Spleen (tissue), 11 donors: ENCODE measurements around the gene ADAMTS17. TPM values are rescaled to one million over a fixed set of nuclear protein-coding genes. Genes with fewer than 3 reads are reported as not detected.

ENCODE experiments used
- DNase-seq: peaks from one replicate; pipeline ENCODE4 v3.0.0-alpha.2; 2020
- H3K27ac ChIP-seq, 8 donors: fragments of 200-600 bp; sonication (generic) in 7 of 8; 1 replicate in 4 of 8; 2 replicates in 4 of 8; pipeline versions ENCODE4 v1.5.0 to v1.8.0; 2016 to 2021; ENCODE audit warnings: inconsistent platforms in 4 of 8, mild to moderate bottlenecking in 4 of 8, moderate library complexity in 1 of 8
- H3K27me3 ChIP-seq, 7 donors: fragments of 200-600 bp; sonication (generic) in 6 of 7; replicated peaks in 1 of 7; 1 replicate in 4 of 7; 2 replicates in 3 of 7; pipeline versions ENCODE4 v1.5.0 to v1.8.0; 2016 to 2021; ENCODE audit warnings: inconsistent platforms in 3 of 7, mild to moderate bottlenecking in 1 of 7
- H3K36me3 ChIP-seq, 6 donors: fragments of 200-600 bp; sonication (generic) in 5 of 6; 1 replicate in 4 of 6; 2 replicates in 2 of 6; pipeline versions ENCODE4 v1.5.0 to v1.8.0; 2016 to 2021; ENCODE audit warnings: inconsistent platforms in 2 of 6
- H3K4me1 ChIP-seq, 6 donors: fragments of 200-600 bp; sonication (generic) in 5 of 6; 1 replicate in 3 of 6; 2 replicates in 3 of 6; pipeline versions ENCODE4 v1.5.0 to v1.8.0; 2016 to 2021; ENCODE audit warnings: inconsistent platforms in 3 of 6
- H3K4me3 ChIP-seq, 8 donors: fragments of 200-600 bp; sonication (generic) in 7 of 8; 1 replicate in 4 of 8; 2 replicates in 4 of 8; pipeline versions ENCODE4 v1.5.0 to v1.8.0; 2016 to 2021; ENCODE audit warnings: inconsistent platforms in 4 of 8, mild to moderate bottlenecking in 4 of 8, moderate library complexity in 2 of 8
- H3K9me3 ChIP-seq, 8 donors: fragments of 200-600 bp; sonication (generic) in 7 of 8; 1 replicate in 4 of 8; 2 replicates in 4 of 8; pipeline versions ENCODE4 v1.5.0 to v1.8.0; 2016 to 2021; ENCODE audit warnings: inconsistent platforms in 4 of 8
- CTCF ChIP-seq, 11 experiments: fragments of 200-600 bp in 7 of 11; fragments of 450-650 bp in 4 of 11; sonication (generic) in 4 of 11; IDR thresholded peaks in 8 of 11; conservative IDR thresholded peaks in 3 of 11; 1 replicate in 7 of 11; 2 replicates in 4 of 11; pipeline versions ENCODE4 v1.4.0 to v1.8.0; 2016 to 2021; ENCODE audit warnings: antibody characterized with exemption in 11 of 11, inconsistent platforms in 4 of 11, mild to moderate bottlenecking in 1 of 11
- POLR2A ChIP-seq, 3 donors: fragments of 450-650 bp; IDR thresholded peaks; one replicate each; pipeline ENCODE4 v1.5.1; 2017; ENCODE audit warnings: antibody characterized with exemption in 3 of 3, mild to moderate bottlenecking in 1 of 3
- POLR2AphosphoS5 ChIP-seq, 3 donors: sonication (generic); formaldehyde crosslinking; IDR thresholded peaks; one replicate each; pipeline ENCODE4 v1.5.1; 2017; ENCODE audit warnings: antibody characterized with exemption in 3 of 3
- WGBS, 5 donors: extraction: QIAGEN DNeasy Blood & Tissue Kit in 3 of 5; methylation state at CpG; one replicate each; pipeline versions ENCODE4 v1.1.5 to v1.1.7; 2013 to 2018; 5-methylcytosine and 5-hydroxymethylcytosine counted together
- intact Hi-C: fragments of 100-400 bp; cut with DNase I; formaldehyde crosslinking; loops from one replicate; pipeline ENCODE4 v1.15.0; 2023; ENCODE audit warnings: low total_unique reads
- polyA plus RNA-seq, 3 donors: library from polyadenylated mRNA; stranded (reverse); fragments of 200-250 nt; gene quantifications; one replicate each; pipeline ENCODE4 v1.2.1, GENCODE V29; 2013
- total RNA-seq, 7 donors: library from RNA; depleted of rRNA in 3 of 7; stranded (reverse); fragments of >200 nt in 3 of 7; fragmentation: NEBNext Ultra II Directional in 4 of 7; extraction: Animal tissue kit (Norgen Biotek cat#: 25700) in 4 of 7; gene quantifications; one replicate each; pipeline versions ENCODE4 v1.1.0 to v1.2.1, GENCODE V29; 2016 to 2021
- donor health status: healthy with polysubstance abuse.
- donor health status: DM: no; HTN: no; CAD: no; lungs with moderate emphysema.
- donor health status: DM: no; HTN: no; CAD: no.
- donor health status: Bipolar disorder and iron deficiency.
- donor health status: healthy.
- donor health status: DM: no; HTN: no; CAD: no.
- donor health status: DM: yes; HTN: yes; CAD: no.

The ADAMTS17 gene
- total and polyA plus RNA-seq, 10 donors: 0.21 to 13.2 (median 5.8) TPM

GRCh38 chr15:99956022-99956775, 385.6 kb downstream of the ADAMTS17 start:
- H3K4me3 ChIP-seq: no peak overlapping the region
- H3K4me1 ChIP-seq: peaks cover 0 to 14% (median 1%) of the 10 kb centered on the region in 6 donors
- H3K36me3 ChIP-seq: no peaks in the 10 kb centered on the region
- TF ChIP-seq CTCF (IDR thresholded peaks at IDR 0.05 in 8 of 11, conservative IDR thresholded peaks at IDR 0.05 in 3 of 11): no peak
- TF ChIP-seq POLR2AphosphoS5 (IDR thresholded peaks at IDR 0.05): peak in 2 of 3 donors; percentile 11 to 32
- WGBS, 5 donors: 57 to 69% (median 59%) methylated on average over 11 of the region's 11 CpGs
- intact Hi-C loops: no loop called here
- no peak overlapping the region for H3K27ac ChIP-seq
- H3K27me3 ChIP-seq: peaks cover 0 to 10% (median 0%) of the 10 kb centered on the region in 7 donors
- no peaks in the 10 kb centered on the region for H3K9me3 ChIP-seq
- DNase-seq: peak; percentile 70

- Histone ChIP-seq H3K9me3 (no peaks in the 10 kb centered on the region), H3K36me3 (no peaks in the 10 kb centered on the region), H3K4me1 (peaks cover 0 to 14% (median 1%) of the 10 kb centered on the region in 6 donors), H3K4me3 (no peak overlapping the region), H3K27me3 (peaks cover 0 to 10% (median 0%) of the 10 kb centered on the region in 7 donors), H3K27ac (no peak overlapping the region)
- DNase-seq: peak; percentile 33
- 69 to 82% (median 79%) methylated on average over 6 of the region's 6 CpGs for whole genome bisulfite sequencing, 5 donors
- TF ChIP-seq POLR2AphosphoS5 (IDR thresholded peaks at IDR 0.05) (no peak), POLR2A (IDR thresholded peaks at IDR 0.05) (no peak), CTCF (IDR thresholded peaks at IDR 0.05 in 8 of 11, conservative IDR thresholded peaks at IDR 0.05 in 3 of 11) (no peak)
- intact Hi-C loops: no loop called here
Measured at GRCh38 chr15:99955532-99955931, 386.2 kb downstream of the ADAMTS17 start.

DNA sequence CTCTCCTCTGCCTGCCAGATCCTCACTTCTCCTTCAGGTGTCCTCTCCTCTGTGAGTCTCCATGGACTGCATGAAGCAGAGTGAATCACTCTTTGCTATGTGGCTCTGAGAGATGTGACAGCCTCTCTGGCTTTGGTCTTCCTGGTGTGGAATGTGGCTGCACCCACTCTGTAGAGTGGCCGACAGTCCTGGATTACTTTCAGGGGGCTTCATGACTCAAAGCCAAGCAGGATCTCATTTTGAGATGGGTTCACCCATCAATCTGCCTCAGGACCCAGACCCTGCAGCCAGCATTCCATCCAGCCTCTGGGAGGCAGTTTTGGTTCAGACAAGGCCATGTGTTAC, 386.6 kb downstream of the ADAMTS17 start:
- intact Hi-C loops: no loop called here
- Histone ChIP-seq H3K4me3 (no peak overlapping the region), H3K36me3 (no peaks in the 10 kb centered on the region), H3K4me1 (peaks cover 0 to 14% (median 1%) of the 10 kb centered on the region in 6 donors), H3K27me3 (peaks cover 0 to 8% (median 0%) of the 10 kb centered on the region in 7 donors), H3K27ac (no peak overlapping the region), H3K9me3 (peaks cover 0 to 2% (median under 1%) of the 10 kb centered on the region in 8 donors)
- DNase-seq: peak; percentile 20
- TF ChIP-seq CTCF (IDR thresholded peaks at IDR 0.05 in 8 of 11, conservative IDR thresholded peaks at IDR 0.05 in 3 of 11): no peak
- TF ChIP-seq POLR2AphosphoS5 (IDR thresholded peaks at IDR 0.05): no peak
- TF ChIP-seq POLR2A (IDR thresholded peaks at IDR 0.05): no peak
- WGBS, 5 donors: 73 to 95% (median 90%) methylated on average over 1 of the region's 1 CpG

GRCh38 chr15:99954361-99955180, 387.2 kb downstream of the ADAMTS17 start:
- intact Hi-C loops: no loop called here
- Histone ChIP-seq H3K4me3 (no peak overlapping the region), H3K27me3 (peaks cover 0 to 2% (median 0%) of the 10 kb centered on the region in 7 donors), H3K4me1 (peaks cover 0 to 14% (median 1%) of the 10 kb centered on the region in 6 donors), H3K36me3 (no peaks in the 10 kb centered on the region), H3K27ac (no peak overlapping the region), H3K9me3 (peaks cover 0 to 8% (median 4%) of the 10 kb centered on the region in 8 donors)
- 75 to 87% (median 80%) methylated on average over 11 of the region's 11 CpGs for WGBS, 5 donors
- TF ChIP-seq POLR2A (IDR thresholded peaks at IDR 0.05) (no peak), CTCF (IDR thresholded peaks at IDR 0.05 in 8 of 11, conservative IDR thresholded peaks at IDR 0.05 in 3 of 11) (no peak), POLR2AphosphoS5 (IDR thresholded peaks at IDR 0.05) (no peak)
- peak; percentile 49 for DNase-seq
